ENCODE results near the gene CD302.
"Not testable (repeated sequence)": the region's sequence is repeated elsewhere in the genome, so short reads cannot be mapped to it uniquely, and the experiment has no call there.

The CD302 gene, protein sequence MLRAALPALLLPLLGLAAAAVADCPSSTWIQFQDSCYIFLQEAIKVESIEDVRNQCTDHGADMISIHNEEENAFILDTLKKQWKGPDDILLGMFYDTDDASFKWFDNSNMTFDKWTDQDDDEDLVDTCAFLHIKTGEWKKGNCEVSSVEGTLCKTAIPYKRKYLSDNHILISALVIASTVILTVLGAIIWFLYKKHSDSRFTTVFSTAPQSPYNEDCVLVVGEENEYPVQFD

GRCh38 chr2:159797543-159798375 is at the start of gene CD302:
Gene CD302 (minus strand): TSS chr2:159798208. CDS start chr2:159798198, 10 bp downstream.
- DNase-seq, result peak; percentile 16 to 23

- no peak for DNase-seq
Observed at GRCh38 chr2:159846564-159846963, 48.6 kb upstream of the CD302 start.

GRCh38 chr2:159840616-159841015 is 42.6 kb upstream of the CD302 start:
- no peak for DNase-seq

- no peak for DNase-seq
Observed at GRCh38 chr2:159832858-159833257, 34.9 kb upstream of the CD302 start.

DNA sequence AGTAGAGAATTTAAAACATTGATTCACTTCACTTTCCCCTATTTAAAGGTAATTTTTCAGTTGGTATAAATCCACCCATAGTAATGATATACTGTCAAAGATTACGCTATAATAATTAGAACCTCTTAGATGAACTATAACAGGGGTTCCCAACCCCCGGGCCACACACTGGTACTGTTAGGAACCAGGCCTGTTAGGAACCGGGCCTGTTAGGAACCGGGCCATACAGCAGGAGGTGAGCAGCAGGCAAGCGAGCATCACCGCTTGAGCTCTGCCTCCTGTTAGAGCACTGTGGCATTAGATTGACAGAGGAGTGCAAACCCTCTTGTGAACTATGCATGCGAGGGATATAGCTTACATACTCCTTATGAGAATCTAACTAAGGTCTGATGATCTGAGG is 34.0 kb upstream of the CD302 start:
- DNase-seq, result no peak

- no peak for DNase-seq
Observed at GRCh38 chr2:159829376-159829775, 31.4 kb upstream of the CD302 start.

- no peak for DNase-seq
Observed at GRCh38 chr2:159828738-159829137, 30.7 kb upstream of the CD302 start.

DNA sequence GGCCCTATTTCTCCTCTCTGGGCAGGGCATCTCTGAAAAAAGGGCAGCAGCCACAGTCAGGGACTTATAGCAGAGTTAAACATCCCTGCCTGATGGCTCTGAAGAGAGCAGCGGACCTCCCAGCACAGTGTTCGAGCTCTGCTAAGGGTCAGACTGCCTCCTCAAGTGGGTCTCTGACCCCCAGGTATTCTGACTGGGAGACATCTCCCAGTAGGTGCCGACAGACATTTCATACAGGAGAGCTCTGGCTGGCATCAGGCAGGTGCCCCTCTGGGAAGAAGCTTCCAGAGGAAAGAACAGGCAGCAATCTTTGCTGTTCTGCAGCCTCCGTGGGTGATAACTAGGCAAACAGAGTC is 24.4 kb upstream of the CD302 start:
- not testable (repeated sequence) for DNase-seq

GRCh38 chr2:159821775-159822477 is 23.9 kb upstream of the CD302 start:
- not testable (repeated sequence) for DNase-seq

- no peak for DNase-seq
Observed at GRCh38 chr2:159818940-159819339, 20.9 kb upstream of the CD302 start.

GRCh38 chr2:159817283-159817682 is 19.3 kb upstream of the CD302 start:
- no peak for DNase-seq

DNA sequence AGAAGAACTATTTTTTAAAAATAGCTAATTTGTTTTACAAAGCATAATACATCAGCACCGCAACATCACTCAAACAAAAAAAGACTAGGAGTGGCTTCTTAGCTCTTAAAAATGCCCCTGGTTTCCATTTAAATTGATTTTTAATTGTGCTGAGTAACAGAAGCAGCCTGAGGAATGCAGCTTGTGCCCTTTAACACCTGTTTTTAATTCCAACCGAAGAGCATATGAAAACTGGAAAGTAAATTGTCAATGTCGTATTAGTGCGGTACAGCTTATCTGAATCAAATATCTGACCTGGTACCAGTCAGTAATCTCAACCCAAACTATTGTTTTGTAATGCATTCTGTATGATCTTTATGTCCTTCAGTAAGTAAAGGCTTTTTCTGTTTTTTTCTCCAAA is 13.2 kb upstream of the CD302 start:
- DNase-seq, result no peak

GRCh38 chr2:159808032-159808425 is 10.0 kb upstream of the CD302 start:
- DNase-seq, result no peak

- peak; percentile 22 to 28 for DNase-seq
Observed at GRCh38 chr2:159807183-159808031, 9.4 kb upstream of the CD302 start.

GRCh38 chr2:159804941-159805340 is 6.9 kb upstream of the CD302 start:
- DNase-seq, result no peak

- no peak for DNase-seq
Observed at GRCh38 chr2:159803235-159803962, 5.4 kb upstream of the CD302 start.

DNA sequence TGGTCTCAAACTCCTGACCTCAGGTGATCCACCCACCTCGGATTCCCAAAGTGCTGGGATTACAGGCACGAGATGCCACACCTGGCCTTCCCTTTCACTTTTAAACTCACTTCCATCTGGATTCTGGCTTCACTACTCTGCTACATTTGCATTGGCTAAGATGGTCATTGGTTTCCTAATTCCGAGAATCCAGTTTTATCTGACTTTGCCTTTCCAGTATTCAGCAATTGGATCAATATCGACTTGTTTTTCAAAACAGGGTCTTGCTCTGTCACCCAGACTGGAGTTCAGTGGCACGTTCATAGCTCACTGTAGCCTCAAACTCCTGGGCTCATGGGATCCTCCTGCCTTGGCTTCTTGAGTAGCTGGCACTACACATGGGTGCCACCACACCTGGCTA is 4.7 kb upstream of the CD302 start:
- DNase-seq, result no peak

GRCh38 chr2:159799833-159800232 is 1.8 kb upstream of the CD302 start:
- no peak for DNase-seq

DNA sequence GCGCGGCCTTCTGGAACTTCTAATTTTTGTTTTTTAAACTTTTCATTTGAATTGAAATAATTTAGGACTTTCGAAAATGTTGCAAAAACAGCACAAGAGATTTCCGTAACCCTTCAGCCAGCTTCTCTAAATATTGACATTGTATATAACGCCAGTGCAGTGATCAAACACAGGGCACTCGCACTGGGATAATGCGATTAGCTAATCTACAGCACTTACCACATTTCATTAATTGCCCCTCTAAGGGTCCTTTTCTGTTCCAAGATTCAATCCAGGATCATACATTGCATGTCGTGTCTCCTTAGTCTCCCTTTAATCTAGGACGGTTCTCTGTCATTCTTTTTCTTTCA is 343 bp upstream of the CD302 start:
- no peak for DNase-seq

DNA sequence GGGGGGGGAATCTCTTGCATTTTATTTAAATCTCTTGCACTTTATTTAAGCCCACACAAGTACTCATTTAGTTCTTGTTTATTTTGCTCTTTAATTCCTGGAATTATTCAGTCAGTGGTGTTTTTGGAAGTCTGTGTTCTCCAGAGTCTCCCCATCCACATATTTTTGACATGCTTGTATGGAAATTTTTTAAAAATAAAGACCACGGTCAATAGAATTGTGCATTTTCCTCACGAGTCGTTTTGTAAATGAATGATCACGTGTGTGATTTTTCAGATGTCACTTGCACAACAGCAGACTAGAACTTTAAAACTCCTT is 824 bp downstream of the CD302 start:
- no peak for DNase-seq

DNA sequence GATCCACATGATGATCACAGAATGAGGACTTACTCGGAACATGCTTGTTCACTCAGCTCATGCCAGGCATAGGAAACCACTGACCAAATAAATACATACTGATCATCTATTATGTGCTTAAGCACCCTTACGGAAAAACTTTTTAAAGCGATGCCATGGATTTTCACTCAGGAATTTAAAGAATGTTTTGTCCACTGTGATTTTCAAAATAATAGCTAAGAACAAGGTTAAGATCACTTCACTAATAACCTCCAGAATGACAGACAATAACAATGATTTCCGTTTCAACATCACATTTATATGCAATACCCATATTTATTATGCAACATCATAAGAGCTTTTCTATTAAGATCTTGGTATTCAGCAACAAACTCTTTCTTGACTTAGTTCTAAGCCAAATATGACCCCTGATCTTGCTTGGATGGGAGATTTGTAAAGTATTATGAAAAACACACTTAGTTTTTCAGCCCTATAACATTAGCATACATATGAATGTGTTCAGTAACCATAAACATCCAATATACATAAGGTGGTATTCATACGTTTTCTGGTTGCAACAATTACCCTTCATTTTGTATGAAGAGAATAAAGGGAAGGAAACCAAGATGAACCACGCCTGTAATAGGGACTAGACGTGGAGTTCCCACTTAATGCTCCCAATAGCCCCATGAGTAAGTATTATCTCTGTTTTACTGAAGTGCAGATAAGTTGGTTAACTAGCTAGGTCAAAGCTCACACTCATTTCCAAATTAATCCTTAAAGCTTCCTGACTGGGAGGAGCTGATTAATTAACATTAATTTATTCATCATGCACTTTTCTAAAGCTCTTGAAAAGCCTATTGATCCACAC is 1.9 kb downstream of the CD302 start:
- DNase-seq, result no peak

- no peak for DNase-seq
Observed at GRCh38 chr2:159793326-159793725, 4.7 kb downstream of the CD302 start.

Measured in CD4-positive, alpha-beta T cell treated with Interferon alpha-2 for 1 hour (primary cell).